GM12801 (cell line): Measurements from ENCODE around the gene OCA2.

ENCODE experiments used
- TF ChIP-seq, protein P1 (sequence below): IDR thresholded peaks from one replicate; pipeline ENCODE4 v1.5.1; 2011; ENCODE audit warnings: control low read depth; ENCODE audit not compliant: insufficient read length; ENCODE audit errors: extremely low read depth

OCA2 gene

DNA sequence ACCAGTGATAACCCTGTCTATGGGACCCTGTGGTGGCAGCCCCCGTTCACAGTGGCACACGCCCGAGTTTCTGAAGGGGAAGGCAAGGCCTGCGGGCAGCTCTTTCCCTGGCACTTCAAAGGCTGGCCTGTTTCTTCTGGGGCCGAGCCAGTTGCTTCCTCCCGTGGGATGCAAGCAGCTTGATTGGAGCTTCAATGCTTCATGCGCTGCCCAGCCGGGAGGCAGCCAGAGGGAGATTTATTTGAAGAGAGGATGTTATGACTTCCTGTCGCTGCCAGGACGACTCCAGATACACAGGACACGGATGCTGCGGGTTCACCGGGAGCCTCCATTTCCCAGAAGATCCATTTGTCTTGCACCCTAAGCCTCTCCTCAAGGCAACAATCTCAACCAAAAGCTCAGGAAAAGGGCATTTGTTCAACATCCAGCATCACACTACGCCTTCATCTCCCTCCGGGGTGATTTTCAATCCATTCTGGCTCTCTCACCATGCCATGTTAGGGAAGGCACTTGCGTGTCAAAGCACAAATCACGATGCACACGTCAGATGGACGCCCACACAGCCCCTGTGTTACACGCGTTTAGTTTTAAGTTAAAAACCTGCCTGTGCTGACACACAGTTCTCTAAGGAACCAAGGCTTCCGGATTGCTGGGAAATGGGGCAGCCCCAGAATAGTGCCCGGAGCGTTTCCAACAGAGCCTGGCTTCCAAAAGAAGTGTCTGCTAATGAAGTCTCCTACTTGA is 330.2 kb downstream of the OCA2 start:
- TF ChIP-seq, protein P1, sequence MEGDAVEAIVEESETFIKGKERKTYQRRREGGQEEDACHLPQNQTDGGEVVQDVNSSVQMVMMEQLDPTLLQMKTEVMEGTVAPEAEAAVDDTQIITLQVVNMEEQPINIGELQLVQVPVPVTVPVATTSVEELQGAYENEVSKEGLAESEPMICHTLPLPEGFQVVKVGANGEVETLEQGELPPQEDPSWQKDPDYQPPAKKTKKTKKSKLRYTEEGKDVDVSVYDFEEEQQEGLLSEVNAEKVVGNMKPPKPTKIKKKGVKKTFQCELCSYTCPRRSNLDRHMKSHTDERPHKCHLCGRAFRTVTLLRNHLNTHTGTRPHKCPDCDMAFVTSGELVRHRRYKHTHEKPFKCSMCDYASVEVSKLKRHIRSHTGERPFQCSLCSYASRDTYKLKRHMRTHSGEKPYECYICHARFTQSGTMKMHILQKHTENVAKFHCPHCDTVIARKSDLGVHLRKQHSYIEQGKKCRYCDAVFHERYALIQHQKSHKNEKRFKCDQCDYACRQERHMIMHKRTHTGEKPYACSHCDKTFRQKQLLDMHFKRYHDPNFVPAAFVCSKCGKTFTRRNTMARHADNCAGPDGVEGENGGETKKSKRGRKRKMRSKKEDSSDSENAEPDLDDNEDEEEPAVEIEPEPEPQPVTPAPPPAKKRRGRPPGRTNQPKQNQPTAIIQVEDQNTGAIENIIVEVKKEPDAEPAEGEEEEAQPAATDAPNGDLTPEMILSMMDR, result no peak

DNA sequence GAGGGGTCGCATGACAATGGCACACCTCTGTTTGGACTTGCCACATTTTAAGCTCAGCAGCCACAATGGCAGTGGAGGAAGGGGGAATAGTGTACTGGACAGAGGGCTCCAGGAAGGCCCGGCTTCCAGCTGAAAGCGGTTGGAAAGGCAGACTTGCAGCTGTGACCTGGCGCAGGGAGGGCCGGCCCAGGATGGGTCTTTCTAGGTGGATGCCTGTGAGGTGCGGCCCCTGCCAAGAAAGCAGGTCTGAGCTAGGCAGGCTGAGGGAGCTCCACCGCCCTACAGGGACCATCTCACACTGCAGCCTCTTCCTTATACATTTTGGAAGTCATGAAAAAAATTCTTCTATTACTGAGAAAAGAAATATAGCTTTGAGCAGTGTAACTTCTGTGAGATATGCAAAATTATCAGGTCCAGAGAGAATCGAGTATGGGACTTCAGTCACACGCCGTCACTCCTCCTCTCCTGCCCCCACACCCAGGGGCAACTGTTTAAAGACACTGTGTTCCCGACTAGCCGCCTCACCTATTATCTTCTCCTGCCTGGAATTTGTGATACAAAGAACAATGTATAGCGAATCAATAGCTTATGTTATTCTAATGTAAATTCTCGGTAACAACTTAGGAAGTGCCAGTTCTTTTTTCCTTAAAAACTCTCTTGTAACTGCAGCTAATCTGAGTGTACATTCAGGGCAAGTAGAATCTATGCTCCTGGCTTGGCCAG is 331.0 kb downstream of the OCA2 start:
- TF ChIP-seq, protein P1, result no peak

DNA sequence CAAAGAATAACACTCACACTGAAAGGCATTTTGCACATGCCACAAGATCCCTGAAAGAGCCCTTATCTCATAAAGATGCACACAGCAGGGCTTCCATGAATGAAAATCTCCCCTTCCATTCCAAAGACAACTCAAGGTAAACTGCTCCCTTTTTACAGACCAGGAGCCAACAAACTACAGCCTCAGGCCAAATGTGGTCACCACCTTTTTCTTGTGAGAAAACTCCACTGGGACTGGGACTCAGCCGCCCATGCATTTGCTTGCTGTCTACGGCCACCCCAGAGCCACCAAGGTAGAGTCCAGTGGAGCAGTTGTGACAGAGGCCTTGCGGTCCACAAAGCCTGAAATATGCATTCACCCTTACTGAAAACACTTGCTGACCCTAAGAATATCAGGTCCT is 334.8 kb downstream of the OCA2 start:
- TF ChIP-seq, protein P1, result no peak

DNA sequence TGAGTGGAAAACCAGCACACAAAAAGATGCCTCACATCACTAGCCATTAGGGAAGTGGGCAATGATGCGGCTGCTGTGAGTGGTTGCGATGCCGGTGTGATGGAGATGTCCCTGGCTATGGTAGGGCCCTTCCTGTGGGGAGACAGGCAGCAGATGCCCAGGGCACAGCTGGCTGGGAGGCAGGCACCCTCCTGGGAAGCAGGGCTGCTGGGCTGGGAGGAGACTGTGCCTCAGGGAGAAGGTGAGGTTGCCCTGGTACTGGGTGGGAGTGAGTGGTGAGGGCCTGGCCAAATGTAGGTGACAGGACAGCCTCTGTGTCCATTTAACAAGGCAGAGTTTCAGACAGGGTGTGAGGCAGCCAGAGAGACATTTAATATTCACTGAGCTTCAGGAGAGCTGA is 335.6 kb downstream of the OCA2 start:
- TF ChIP-seq, protein P1, result no peak

DNA sequence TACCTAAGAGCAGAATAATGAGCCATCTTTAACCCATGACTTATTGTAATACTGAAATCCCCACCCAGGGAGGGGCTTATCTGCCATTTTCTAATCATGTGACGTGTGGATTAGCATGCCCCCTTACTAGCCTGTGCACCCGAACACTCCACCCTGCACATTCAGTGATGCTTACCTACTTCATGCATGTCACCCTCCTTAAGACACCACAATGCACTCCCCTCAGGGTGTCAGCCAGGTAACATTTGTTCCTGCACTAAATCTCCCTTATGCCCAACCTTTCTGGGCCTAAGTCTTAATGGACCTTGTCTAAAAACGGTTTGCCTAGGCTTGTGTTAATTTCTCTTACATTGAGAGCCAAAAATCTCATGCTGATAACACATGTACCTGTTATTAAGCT is 336.6 kb downstream of the OCA2 start:
- TF ChIP-seq, protein P1, result no peak

DNA sequence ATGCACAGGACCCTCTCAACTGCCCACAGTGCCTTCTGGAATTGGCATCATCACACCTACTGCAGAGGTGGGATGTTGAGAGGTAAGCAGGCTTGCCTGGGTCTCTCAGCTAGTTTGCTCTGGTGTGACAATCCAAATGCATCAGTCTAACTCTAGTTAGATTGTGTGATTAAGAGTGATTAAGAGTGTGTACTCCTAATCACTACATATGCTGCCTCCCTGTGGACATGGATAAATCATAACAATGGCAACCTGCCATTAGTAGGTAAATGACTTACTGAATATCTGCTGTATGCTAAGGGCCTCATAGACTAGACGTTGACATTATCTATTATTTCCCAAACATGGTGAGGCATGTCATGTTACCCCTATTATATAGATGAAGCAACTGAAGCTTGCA is 342.1 kb downstream of the OCA2 start:
- TF ChIP-seq, protein P1, result no peak

DNA sequence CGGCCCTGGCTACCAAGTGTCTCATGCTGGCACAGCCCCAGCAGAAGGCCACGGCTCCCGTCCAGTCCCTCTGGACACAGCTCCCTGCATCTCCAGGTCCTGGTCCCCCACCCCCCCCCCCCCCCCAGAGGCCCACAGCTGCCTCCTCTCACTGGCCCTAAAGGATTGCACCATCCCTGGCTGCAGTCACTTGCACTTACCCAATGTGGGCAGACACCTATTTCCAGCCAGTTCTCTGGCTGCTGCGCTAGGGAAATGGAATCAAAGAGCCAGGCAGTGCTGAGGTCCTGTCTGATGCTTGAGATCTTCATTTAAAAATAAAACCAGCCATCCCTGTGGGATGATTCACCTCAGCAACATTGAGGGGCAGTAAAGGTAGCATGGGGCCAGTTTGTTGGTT is 346.4 kb downstream of the OCA2 start:
- TF ChIP-seq, protein P1, result no peak
